ENCODE measurements around the gene TTLL9. TPM values are rescaled to one million over a fixed set of nuclear protein-coding genes. Genes with fewer than 3 reads are reported as not detected.
A peak's percentile ranks its signal among the peaks of the same experiment; 100 is the strongest.

The TTLL9 gene
- total and polyA plus RNA-seq, 2 of the 13 experiments (the other 11 are each of a cell fraction or from before 2014, with no cell fraction given) = not detected

DNA sequence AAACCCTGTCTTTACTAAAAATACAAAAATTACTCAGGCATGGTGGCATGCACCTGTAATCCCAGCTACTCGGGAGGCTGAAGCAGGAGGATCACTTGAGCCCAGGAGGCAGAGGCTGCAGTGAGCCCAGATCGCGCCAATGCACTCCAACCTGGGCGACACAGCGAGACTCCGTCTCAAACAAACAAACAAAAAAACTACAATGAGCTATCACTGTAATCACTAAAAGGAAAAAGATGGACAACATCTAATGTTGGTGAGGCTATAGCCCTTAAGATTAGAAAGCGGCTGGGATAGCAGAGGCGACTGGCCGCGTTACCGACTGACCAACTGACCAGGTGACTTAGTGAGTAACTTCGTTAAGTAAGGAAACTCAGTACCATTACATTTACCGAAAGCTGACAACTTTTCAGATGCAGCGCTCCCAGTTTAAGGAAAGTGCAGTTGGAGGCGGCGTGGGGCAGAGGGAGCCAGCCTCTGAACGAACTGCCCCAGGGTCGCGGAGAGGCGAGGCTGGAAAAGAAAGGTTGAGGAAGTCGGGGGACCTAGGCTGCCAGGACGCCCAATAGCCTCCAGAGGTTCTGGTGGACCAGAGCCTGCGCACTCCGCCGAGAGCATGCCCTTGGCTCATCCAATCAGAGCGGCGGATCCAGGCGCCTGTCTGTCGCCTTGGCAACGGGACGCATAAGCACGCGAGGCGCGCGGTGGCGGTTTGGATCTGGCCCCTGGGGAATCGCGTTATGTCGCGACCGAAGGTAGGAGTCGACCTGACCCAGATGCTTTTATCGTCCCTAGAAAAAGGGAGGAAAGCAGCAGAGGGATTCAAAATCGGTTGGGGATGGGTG is 8.9 kb downstream of the TTLL9 start (continued):
- TF ChIP-seq NFIC (IDR thresholded peaks at IDR 0.05; ENCODE audit: low read length) (no peak), ZNF484 (CRISPR knock-in tag; IDR thresholded peaks at IDR 0.05; ENCODE audit: borderline replicate concordance, low read depth) (no peak; the same call in 1 of the 2 replicates), ZNF569 (CRISPR knock-in tag; IDR thresholded peaks at IDR 0.05; ENCODE audit: borderline replicate concordance) (no peak), NCOA1 (CRISPR knock-in tag; IDR thresholded peaks at IDR 0.05) (0 out of 2 replicates have a peak, but pooled peaks have one; percentile 14), MIER2 (CRISPR knock-in tag; IDR thresholded peaks at IDR 0.05) (peak; percentile 88), RFX5 (IDR thresholded peaks at IDR 0.05; ENCODE audit: low read depth, low read length) (peak; percentile 79; the same call in 1 of the 2 replicates), ZNF607 (CRISPR knock-in tag; IDR thresholded peaks at IDR 0.05; ENCODE audit: borderline replicate concordance) (peak; percentile 76), LCORL (IDR thresholded peaks at IDR 0.05) (no peak), LCORL (CRISPR knock-in tag; IDR thresholded peaks at IDR 0.05) (peak; percentile 17; the same call in 1 of the 2 replicates), HIVEP1 (CRISPR knock-in tag; IDR thresholded peaks at IDR 0.05) (peak; percentile 61)
- TF ChIP-seq, protein P1, sequence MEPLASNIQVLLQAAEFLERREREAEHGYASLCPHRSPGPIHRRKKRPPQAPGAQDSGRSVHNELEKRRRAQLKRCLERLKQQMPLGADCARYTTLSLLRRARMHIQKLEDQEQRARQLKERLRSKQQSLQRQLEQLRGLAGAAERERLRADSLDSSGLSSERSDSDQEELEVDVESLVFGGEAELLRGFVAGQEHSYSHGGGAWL (CRISPR knock-in tag; IDR thresholded peaks at IDR 0.05) = peak; percentile 85; the same call in 1 of the 2 replicates
- TF ChIP-seq, protein P2, sequence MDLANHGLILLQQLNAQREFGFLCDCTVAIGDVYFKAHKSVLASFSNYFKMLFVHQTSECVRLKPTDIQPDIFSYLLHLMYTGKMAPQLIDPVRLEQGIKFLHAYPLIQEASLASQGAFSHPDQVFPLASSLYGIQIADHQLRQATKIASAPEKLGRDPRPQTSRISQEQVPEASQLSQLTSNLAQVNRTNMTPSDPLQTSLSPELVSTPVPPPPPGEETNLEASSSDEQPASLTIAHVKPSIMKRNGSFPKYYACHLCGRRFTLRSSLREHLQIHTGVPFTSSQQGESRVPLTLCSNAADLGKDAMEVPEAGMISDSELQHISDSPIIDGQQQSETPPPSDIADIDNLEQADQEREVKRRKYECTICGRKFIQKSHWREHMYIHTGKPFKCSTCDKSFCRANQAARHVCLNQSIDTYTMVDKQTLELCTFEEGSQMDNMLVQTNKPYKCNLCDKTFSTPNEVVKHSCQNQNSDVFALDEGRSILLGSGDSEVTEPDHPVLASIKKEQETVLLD (CRISPR knock-in tag; IDR thresholded peaks at IDR 0.05; ENCODE audit: low read depth) = no peak
- TF ChIP-seq, protein P3, sequence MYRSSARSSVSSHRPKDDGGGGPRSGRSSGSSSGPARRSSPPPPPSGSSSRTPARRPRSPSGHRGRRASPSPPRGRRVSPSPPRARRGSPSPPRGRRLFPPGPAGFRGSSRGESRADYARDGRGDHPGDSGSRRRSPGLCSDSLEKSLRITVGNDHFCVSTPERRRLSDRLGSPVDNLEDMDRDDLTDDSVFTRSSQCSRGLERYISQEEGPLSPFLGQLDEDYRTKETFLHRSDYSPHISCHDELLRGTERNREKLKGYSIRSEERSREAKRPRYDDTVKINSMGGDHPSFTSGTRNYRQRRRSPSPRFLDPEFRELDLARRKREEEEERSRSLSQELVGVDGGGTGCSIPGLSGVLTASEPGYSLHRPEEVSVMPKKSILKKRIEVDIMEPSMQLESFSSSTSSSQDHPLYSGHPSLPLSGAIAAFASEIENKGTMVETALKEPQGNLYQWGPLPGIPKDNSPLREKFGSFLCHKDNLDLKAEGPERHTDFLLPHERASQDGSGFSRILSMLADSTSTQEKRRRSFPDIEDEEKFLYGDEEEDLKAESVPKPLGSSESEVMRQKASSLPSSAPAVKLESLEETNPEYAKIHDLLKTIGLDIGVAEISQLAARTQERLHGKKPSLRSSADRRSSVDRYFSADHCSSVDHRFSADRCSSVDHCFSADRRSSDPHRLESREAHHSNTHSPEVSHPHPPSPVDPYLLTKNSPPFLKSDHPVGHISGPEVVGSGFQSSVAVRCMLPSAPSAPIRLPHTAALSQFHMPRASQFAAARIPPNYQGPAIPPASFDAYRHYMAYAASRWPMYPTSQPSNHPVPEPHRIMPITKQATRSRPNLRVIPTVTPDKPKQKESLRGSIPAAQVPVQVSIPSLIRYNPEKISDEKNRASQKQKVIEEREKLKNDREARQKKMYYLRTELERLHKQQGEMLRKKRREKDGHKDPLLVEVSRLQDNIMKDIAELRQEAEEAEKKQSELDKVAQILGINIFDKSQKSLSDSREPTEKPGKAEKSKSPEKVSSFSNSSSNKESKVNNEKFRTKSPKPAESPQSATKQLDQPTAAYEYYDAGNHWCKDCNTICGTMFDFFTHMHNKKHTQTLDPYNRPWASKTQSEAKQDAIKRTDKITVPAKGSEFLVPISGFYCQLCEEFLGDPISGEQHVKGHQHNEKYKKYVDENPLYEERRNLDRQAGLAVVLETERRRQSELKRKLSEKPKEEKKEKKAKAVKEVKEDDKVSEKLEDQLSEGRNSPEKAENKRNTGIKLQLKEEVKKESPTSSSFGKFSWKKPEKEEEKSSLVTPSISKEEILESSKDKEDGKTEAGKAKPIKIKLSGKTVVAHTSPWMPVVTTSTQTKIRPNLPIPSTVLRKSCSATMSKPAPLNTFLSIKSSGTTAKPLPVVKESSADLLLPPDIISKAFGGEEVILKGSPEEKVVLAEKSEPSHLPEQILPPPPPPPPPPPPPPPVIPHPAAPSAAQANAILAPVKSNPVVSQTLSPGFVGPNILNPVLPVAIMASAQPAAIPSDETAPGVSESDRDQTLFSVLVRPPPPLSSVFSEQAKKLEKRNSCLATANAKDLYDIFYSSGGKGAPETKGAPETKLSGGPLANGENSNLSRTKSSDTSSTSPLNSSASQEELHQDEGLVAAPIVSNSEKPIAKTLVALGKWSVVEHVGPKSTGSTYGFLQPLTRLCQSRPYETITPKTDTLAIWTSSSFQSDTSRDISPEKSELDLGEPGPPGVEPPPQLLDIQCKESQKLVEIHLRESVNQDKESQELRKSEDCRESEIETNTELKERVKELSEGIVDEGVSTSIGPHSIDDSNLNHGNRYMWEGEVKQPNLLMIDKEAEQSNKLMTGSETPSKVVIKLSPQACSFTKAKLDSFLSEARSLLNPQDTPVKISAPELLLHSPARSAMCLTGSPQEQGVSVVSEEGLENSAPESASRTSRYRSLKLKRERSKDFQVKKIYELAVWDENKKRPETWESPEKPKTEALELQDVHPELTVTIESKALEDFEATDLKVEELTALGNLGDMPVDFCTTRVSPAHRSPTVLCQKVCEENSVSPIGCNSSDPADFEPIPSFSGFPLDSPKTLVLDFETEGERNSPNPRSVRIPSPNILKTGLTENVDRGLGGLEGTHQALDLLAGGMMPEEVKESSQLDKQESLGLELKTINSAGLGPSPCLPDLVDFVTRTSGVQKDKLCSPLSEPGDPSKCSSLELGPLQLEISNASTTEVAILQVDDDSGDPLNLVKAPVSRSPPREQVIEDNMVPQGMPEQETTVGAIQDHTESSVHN (CRISPR knock-in tag; IDR thresholded peaks at IDR 0.05) = 0 out of 2 replicates have a peak, but pooled peaks have one; percentile 55
- TF ChIP-seq, protein P4, sequence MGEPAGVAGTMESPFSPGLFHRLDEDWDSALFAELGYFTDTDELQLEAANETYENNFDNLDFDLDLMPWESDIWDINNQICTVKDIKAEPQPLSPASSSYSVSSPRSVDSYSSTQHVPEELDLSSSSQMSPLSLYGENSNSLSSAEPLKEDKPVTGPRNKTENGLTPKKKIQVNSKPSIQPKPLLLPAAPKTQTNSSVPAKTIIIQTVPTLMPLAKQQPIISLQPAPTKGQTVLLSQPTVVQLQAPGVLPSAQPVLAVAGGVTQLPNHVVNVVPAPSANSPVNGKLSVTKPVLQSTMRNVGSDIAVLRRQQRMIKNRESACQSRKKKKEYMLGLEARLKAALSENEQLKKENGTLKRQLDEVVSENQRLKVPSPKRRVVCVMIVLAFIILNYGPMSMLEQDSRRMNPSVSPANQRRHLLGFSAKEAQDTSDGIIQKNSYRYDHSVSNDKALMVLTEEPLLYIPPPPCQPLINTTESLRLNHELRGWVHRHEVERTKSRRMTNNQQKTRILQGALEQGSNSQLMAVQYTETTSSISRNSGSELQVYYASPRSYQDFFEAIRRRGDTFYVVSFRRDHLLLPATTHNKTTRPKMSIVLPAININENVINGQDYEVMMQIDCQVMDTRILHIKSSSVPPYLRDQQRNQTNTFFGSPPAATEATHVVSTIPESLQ (CRISPR knock-in tag; conservative IDR thresholded peaks at IDR 0.05) = 0 out of 2 replicates have a peak, but pooled peaks have one; percentile 66

All from HepG2 (cell line).